Forelimb muscle (tissue), 1 donor: ENCODE data around the gene METTL21C. TPM values are rescaled to one million over a fixed set of nuclear protein-coding genes. Genes with fewer than 3 reads are reported as not detected.

ENCODE experiments used
- DNase-seq: peaks from one replicate; pipeline ENCODE4 v3.0.0-alpha.2; 2013; ENCODE audit warnings: low read depth
- polyA plus RNA-seq: library from polyadenylated mRNA; unstranded; fragments of 120-200 nt; gene quantifications from one replicate; pipeline ENCODE4 v1.2.1, GENCODE V29; 2013; ENCODE audit not compliant: insufficient read length

METTL21C gene
- polyA plus RNA-seq, 1 donor, result 17.6 TPM

GRCh38 chr13:102697929-102698648 is 3.2 kb upstream of the METTL21C start:
- no peak for DNase-seq

DNA sequence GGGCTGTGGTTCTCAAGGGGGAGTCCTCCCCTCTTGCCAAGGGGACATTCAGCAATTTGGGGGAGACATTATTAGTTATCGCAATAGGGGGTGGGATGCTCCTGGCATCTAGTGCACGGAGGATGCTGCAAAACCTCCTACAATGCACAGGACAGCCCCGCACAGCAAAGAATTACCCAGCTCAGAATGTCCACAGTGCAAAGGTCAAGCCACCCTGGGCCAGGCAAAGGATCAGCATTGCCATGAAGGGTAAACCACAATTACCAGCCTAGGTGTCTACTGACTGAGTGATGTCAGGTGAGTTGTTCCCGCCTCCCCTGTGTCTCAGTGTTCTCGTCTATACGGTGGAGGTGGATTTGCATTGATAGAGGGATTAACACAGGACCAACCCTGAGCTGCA is 2.4 kb upstream of the METTL21C start:
- no peak for DNase-seq

- no peak for DNase-seq
Observed at GRCh38 chr13:102696465-102696864, 1.6 kb upstream of the METTL21C start.

- DNase-seq, result no peak
Observed at GRCh38 chr13:102693776-102694175, 1.1 kb downstream of the METTL21C start.

- no peak for DNase-seq
Observed at GRCh38 chr13:102693250-102693649, 1.6 kb downstream of the METTL21C start.

GRCh38 chr13:102692491-102692826 is 2.4 kb downstream of the METTL21C start:
- no peak for DNase-seq

DNA sequence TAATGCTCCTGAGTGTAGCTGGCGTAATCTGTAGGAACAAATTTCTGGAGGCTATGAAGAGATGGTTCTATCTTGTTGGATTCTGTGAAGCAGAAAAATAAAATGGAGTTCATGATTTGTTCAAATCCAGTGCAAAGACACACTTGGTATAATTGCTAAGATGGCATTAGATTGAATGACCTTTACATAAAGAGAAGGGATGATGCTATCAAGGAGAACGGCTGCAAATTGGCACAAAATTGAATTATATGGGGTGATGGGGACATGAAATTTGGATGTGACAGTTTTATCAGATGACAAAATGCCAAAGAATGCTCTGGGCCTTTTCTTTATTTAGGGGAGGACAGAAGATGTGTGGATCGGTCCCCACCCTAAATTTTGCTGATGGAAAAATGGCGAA is 4.0 kb downstream of the METTL21C start:
- no peak for DNase-seq

DNA sequence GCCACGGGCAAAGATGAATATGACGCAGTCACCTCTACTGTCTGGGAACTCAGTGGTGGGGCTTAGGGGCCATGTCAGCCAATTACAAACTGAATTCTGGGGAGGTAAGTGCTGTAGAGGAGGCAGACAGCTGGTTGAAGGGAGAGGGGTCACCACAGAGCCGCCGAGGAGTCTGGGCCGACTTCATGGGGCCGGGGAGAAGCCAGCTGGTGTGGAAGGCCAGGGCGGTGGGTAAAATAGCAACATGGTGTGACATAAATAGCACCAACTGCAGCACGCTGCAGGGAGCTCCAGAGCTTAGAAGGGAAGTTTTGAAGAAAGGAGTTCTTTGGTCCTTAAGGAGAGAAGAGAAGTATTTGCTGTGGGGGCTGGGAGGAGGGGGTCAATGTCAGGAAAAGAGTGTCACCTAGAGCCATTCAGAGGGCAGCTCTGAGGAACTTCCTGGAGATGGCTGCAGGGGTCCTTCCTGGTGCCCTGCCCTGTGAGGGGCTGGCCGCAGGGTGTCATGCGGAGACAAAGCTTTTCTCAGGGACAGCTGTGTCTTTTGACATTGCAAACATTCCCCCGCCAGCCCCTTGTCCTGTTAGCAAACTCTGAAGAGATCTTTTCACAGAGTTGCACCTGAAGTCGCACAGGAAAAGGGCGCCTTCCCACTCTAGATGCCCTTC is 6.4 kb downstream of the METTL21C start:
- no peak for DNase-seq

GRCh38 chr13:102687520-102687919 is 7.3 kb downstream of the METTL21C start:
- DNase-seq, result no peak

- no peak for DNase-seq
Observed at GRCh38 chr13:102686024-102686423, 8.8 kb downstream of the METTL21C start.

DNA sequence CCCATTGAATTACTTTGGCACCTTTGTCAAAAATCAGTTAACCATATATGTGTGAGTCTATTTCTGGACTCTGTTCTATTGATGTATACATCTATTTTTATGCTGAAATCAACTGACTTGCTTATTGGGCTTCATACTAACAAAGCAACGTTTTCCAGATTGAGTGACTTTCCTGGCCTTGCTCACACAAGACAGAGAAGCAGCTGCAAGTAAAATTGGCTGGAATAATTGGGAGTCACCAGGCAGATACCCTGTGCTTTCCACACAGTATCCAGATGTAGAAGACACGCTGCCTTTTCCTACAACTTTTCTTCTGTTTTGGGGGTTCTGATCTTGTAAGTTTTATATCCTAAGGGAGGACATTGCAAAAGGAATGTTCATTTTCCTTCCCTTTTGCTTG is 11.2 kb downstream of the METTL21C start:
- no peak for DNase-seq

DNA sequence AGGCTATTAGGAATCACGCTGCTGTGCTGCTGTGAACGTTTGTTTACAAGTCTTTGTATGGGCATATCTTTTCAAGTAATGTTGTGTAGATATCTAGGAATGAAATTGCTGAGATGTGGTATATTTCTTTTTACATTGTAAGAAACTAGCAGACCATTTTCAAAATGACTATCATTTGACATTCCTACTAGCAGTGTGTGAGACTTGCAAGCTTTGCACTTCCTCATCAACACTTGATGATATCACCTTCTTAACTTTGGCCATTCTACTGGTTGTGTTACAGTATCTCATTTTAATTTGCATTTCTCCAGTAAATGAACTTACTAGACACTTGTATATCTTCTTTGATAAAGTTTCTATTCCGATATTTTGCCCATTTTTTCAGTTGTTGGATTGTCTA is 12.1 kb downstream of the METTL21C start:
- DNase-seq, result no peak

DNA sequence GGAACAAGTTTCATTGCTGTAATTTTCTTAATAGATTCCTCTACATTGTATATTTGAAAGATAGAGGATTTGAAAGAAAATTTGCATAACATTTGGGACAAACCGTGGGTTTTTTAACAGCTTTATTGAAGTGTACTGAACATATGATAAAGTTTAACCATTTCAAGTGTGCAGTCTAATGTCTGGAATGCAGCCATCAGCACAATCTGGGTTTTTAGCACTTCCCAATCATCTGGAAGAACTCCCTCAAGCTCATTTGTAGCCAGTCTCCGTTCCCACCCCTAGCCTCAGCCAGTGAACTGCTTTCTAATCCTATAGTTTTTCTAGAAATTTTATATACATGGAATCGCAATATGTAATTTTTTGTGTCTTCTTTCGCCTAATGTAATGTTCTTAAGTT is 12.6 kb downstream of the METTL21C start:
- no peak for DNase-seq

DNA sequence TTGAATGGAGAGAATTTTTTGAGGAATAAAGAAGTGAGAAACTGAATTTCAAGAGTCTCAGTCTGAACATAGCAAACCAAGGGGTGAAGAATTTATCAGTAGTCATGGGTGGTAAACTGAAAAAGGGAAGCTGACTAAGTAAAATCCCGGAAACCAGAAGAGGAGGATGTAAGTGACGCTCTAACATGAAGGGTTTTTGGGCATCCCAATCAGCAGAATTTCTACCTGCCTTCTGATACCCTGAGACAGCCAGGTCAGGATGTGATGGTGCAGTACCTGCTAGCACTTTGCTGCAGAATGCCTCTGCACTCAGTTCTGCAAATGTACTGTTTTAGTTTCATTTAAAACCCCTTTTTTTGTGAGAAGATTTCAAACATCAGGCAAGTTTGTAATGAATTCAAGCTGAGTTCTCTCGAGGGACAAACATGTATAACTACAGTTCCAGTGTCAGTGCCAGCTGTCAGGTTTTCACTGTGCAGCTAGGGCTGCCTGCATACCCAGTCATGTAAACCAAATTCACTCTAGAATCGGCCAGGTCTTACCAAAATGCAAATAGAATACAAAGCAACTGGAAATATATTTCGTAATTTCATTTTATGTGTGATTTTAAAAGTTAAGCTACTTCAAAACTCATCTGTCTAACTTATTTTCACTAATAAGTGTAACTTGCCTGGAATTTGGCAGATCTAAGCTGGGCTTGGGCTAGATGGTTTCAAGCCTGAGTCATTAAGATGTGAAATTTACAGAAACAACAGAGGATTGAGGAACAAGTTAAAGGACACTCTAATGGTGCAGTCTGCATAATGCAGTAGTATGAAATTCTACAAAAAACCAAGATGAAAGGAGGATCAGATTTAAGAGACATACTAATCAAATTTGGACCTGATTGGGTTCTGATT is 13.8 kb downstream of the METTL21C start:
- no peak for DNase-seq

DNA sequence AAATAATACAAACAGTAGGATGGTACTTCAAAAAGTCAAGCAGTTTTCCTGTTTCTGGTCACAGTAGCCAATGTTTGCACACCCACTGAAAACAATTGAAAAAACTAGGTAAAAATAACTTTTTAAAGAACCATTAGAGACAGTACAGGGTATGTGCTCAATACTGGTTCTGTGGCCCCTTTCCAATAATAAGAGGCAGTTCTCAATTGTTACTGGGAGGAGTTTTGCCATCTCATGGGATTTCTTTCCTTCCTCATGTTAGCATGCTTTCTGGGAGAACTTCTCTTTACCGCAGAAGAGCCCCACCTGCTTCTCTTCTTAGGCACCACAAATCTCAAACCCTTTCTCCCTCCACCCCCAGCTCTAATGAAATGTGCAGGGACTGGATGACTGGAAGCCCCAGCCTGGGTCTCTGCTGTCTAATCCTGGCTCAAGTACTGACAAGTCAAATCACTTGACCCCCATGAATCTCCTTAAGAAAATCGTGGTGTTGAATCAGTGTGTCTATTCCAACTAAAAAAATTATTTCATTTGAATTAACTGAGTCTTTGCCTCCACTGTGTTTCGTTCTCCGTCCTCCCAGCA is 14.6 kb downstream of the METTL21C start:
- DNase-seq, result no peak

DNA sequence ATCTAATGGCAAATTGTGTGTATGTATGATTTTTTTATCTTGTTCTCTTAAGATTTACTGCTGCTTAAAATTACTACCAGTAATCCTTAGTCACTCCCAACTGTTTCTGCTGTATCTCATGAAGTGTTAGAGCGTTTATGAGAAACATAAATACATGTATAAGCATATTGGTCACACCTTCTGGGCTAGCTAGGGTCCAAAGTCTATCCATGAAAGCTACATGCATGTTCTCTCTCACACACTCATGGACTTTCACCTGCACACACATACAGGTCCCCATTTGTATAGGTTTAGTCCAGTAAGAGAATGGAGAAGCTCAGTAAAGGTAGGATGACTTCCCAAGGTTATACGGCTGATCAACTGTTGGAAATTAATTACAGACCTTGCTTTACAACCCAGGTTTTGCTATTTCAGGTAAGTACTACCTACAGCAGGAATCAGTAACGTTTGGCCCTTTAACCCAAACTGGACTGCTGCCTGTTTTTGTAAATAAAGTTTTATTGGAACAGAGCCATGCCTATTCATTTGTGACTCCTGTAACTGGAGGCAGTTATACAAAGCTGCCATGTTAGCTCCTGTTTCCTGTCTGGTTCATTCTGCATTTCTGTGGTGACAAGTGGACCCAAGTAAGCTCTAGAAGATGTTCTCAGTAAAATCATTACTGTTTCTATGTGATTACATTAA is 15.3 kb downstream of the METTL21C start:
- DNase-seq, result no peak

GRCh38 chr13:102678339-102679107 is 16.3 kb downstream of the METTL21C start:
- no peak for DNase-seq

DNA sequence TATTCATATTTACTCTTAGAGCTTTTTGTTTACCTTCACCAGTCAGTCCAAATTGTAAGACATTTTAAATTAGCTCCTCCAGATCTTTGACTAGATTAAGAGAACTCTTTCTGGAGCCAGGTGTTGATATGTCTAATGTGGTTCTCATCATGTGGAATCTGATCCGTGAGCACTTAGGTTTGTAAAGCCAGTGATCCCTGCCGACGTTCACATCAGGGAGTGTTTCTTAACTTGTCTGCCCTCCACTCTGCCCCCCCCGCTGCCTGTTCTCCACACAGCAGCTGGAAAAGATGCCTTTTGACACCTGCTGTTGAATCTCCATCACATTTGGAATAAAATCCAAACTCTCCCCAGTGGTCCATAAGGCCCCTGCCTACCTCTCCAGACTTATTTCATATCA is 17.7 kb downstream of the METTL21C start:
- no peak for DNase-seq

DNA sequence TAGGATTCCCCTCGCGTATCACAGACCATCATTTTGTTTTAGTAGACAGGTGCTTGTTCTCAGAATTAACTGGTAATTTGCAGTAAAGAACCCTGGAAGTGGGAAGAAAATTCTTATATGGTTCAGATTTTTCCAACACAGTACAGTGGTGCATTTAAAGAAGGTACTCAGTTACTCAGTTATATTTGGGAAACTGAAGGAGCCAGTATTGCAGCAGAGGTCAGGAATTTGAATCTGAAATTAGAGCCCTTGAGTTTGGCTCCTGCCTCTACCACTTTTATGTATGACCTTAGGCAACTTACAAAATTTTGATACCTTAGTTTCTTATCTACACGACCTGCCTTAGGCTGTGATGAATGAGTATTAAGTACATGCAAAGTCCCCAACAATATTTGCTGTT is 19.7 kb downstream of the METTL21C start:
- DNase-seq, result no peak

DNA sequence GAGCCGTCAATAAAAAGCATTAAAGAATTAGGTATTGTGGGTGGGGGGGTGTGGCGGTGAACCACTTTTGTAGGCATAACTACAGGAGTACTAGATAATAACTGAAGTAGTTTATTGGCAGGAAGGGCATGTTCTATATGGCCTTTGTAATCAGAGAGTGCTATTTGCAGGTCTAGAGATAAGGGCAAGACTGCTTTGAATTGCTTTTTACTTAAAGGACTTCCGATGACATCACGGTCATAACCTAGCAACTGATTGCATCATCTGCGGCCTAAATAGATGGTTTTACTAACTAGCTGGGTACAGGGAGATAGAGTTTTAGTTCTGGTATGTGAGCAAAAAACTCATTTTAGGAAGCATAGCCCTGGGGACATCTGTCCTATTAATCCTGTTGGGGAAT is 24.7 kb downstream of the METTL21C start:
- DNase-seq, result no peak

GRCh38 chr13:102667911-102668310 is 26.9 kb downstream of the METTL21C start:
- no peak for DNase-seq
